GM23338 (cell line): ENCODE measurements around the gene MAD2L2. TPM values are rescaled to one million over a fixed set of nuclear protein-coding genes. Genes with fewer than 3 reads are reported as not detected.

Source experiments
- ATAC-seq: fragments of 200-7000 bp; cut with Tn5 transposase; 3 replicates; pipeline ENCODE4 v1.9.1; 2020
- DNase-seq: peaks from one replicate; pipeline ENCODE4 v3.0.0-alpha.2; 2015; ENCODE audit warnings: low spot score
- H2AFZ ChIP-seq: fragments of 200-600 bp; sonication (generic); 2 replicates; pipeline ENCODE4 v1.8.0; 2016; ENCODE audit warnings: antibody characterized with exemption, mild to moderate bottlenecking, moderate library complexity
- H3F3A ChIP-seq: fragments of 200-600 bp; sonication (generic); replicated peaks from 2 replicates; pipeline ENCODE4 v1.8.0; 2017; ENCODE audit warnings: antibody characterized with exemption, mixed run types, low read depth
- H3K27ac ChIP-seq: fragments of 200-600 bp; sonication (generic); 2 replicates; pipeline ENCODE4 v1.6.1; 2016; ENCODE audit warnings: low read depth
- H3K27me3 ChIP-seq: fragments of 200-600 bp; sonication (generic); 2 replicates; pipeline ENCODE4 v1.8.0; 2016; ENCODE audit warnings: mild to moderate bottlenecking, mixed run types, moderate library complexity; ENCODE audit not compliant: insufficient read depth
- H3K36me3 ChIP-seq: fragments of 200-600 bp; sonication (generic); 2 replicates; pipeline ENCODE4 v1.8.0; 2016; ENCODE audit warnings: mild to moderate bottlenecking; ENCODE audit not compliant: insufficient read depth
- H3K4me1 ChIP-seq: fragments of 200-600 bp; sonication (generic); 2 replicates; pipeline ENCODE4 v1.8.0; 2016; ENCODE audit warnings: mild to moderate bottlenecking, moderate library complexity; ENCODE audit not compliant: insufficient read depth
- H3K4me2 ChIP-seq: fragments of 200-600 bp; sonication (generic); 2 replicates; pipeline ENCODE4 v1.7.1; 2017; ENCODE audit warnings: mixed run types
- H3K4me3 ChIP-seq: fragments of 200-600 bp; sonication (generic); 2 replicates; pipeline ENCODE4 v1.6.1; 2016; ENCODE audit warnings: mixed run types
- H3K79me2 ChIP-seq: fragments of 200-600 bp; sonication (generic); replicated peaks from 2 replicates; pipeline ENCODE4 v1.8.0; 2017; ENCODE audit warnings: mild to moderate bottlenecking; ENCODE audit not compliant: insufficient read depth
- H3K9me2 ChIP-seq: fragments of 200-600 bp; sonication (generic); 2 replicates; pipeline ENCODE4 v1.8.0; 2017; ENCODE audit not compliant: insufficient read depth
- H4K20me1 ChIP-seq: fragments of 200-600 bp; sonication (generic); replicated peaks from 2 replicates; pipeline ENCODE4 v1.8.0; 2017; ENCODE audit warnings: mild to moderate bottlenecking; ENCODE audit not compliant: insufficient read depth
- H3K27ac Mint-ChIP-seq: 2 replicates; pipeline ENCODE4 v1.8.0; 2020; ENCODE audit warnings: inconsistent platforms, mild to moderate bottlenecking, moderate library complexity, mixed read lengths
- H3K27me3 Mint-ChIP-seq: 3 replicates; pipeline ENCODE4 v1.8.0; 2022; ENCODE audit warnings: low read depth, mild to moderate bottlenecking, moderate library complexity, mixed read lengths, inconsistent platforms; ENCODE audit not compliant: insufficient read depth, poor library complexity
- H3K36me3 Mint-ChIP-seq: 3 replicates; pipeline ENCODE4 v1.8.0; 2021; ENCODE audit warnings: low read depth, mild to moderate bottlenecking, inconsistent platforms, moderate library complexity, mixed read lengths
- H3K4me1 Mint-ChIP-seq: 3 replicates; pipeline ENCODE4 v1.8.0; 2020; ENCODE audit warnings: mild to moderate bottlenecking, inconsistent platforms, mixed read lengths
- H3K4me3 Mint-ChIP-seq: 3 replicates; pipeline ENCODE4 v1.8.0; 2021; ENCODE audit warnings: moderate library complexity, mild to moderate bottlenecking, inconsistent platforms, mixed read lengths
- H3K9me3 Mint-ChIP-seq: 3 replicates; pipeline ENCODE4 v1.8.0; 2020; ENCODE audit warnings: moderate library complexity, mild to moderate bottlenecking, inconsistent platforms, mixed read lengths
- CREB1 ChIP-seq: fragments of 250-450 bp; sonication (Bioruptor Pico); IDR thresholded peaks from 2 replicates; pipeline ENCODE4 v1.5.0; 2020; ENCODE audit warnings: low read depth, mild to moderate bottlenecking, moderate library complexity
- EZH2 ChIP-seq: fragments of 200-600 bp; sonication (generic); IDR thresholded peaks from one replicate; pipeline ENCODE4 v1.8.0; 2017; ENCODE audit warnings: antibody characterized with exemption, mild to moderate bottlenecking, low read depth; ENCODE audit not compliant: unreplicated experiment
- EZH2phosphoT487 ChIP-seq: fragments of 200-600 bp; sonication (generic); IDR thresholded peaks from one replicate; pipeline ENCODE4 v1.8.1; 2018; ENCODE audit warnings: antibody characterized with exemption; ENCODE audit not compliant: unreplicated experiment
- POLR2AphosphoS5 ChIP-seq: IDR thresholded peaks from 2 replicates; pipeline ENCODE4 v1.6.1; 2016; ENCODE audit warnings: antibody characterized with exemption, low read depth
- REST ChIP-seq: IDR thresholded peaks from one replicate; pipeline ENCODE4 v1.6.1; 2018; ENCODE audit warnings: antibody characterized with exemption; ENCODE audit not compliant: unreplicated experiment
- ZNF114 ChIP-seq: fragments of 250-450 bp; sonication (Bioruptor Pico); IDR thresholded peaks from 2 replicates; pipeline ENCODE4 v1.5.0; 2020; ENCODE audit warnings: mild to moderate bottlenecking, moderate library complexity
- ZNF331 ChIP-seq: fragments of 250-450 bp; sonication (Bioruptor Pico); IDR thresholded peaks from 2 replicates; pipeline ENCODE4 v1.5.0; 2020; ENCODE audit warnings: low read depth, mild to moderate bottlenecking, moderate library complexity
- polyA plus RNA-seq: library from polyadenylated mRNA; unstranded; fragments of >200 nt; fragmentation: Nextera tagmentation; extraction: Ambion mirVana; gene quantifications from 2 replicates; pipeline ENCODE4 v1.2.1, GENCODE V29; 2016
- total RNA-seq: library from RNA; depleted of rRNA; stranded (reverse); fragments of >200 nt; shearing (Covaris generic); gene quantifications from 2 replicates; pipeline ENCODE4 v1.2.3, GENCODE V29; 2014
- TF ChIP-seq, protein P1 (sequence below): IDR thresholded peaks from 2 replicates; pipeline ENCODE4 v1.6.1; 2016; ENCODE audit warnings: antibody characterized with exemption
- TF ChIP-seq, protein P2 (sequence below): fragments of 250-450 bp; sonication (Bioruptor Pico); IDR thresholded peaks from 2 replicates; pipeline ENCODE4 v1.5.0; 2020; ENCODE audit warnings: mild to moderate bottlenecking, moderate library complexity

Gene MAD2L2
- total and polyA plus RNA-seq, 2 experiments from 2014 or later = 498 to 552 TPM

DNA sequence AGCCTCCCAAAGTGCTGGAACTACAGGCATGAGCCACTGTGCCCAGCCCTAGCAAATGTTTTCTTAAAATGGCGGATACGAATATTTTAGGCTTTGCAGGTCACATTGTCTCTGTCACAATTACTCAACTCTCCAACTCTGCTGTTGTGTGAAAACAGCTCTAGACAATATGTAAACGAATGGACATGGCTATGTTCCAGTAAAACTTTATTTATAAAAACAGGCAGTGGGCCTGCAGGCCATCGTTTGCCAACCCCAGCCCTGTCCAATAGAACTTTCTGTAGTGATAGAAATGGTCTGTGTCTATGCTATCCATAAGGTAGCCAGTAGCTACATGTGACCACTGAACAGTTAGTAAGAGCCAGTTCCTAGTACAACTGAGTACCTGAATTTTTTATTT is 21.2 kb downstream of the MAD2L2 start:
- no peaks in the 10 kb centered on the region for H3K9me3 Mint-ChIP-seq
- H3K4me1 Mint-ChIP-seq = peaks cover 9% of the 10 kb centered on the region; the same call in 2 of the 3 replicates
- Histone ChIP-seq H3K4me2 (no peak overlapping the region), H3K4me1 (peaks cover 8% of the 10 kb centered on the region), H3K27ac (no peak overlapping the region), H4K20me1 (peaks cover 8% of the 10 kb centered on the region), H3K4me3 (no peak overlapping the region), H3K79me2 (no peaks in the 10 kb centered on the region), H3F3A (peaks cover 22% of the 10 kb centered on the region), H3K9me2 (no peaks in the 10 kb centered on the region), H3K36me3 (peaks cover 19% of the 10 kb centered on the region; the same call in 1 of the 2 replicates), H2AFZ (no peak overlapping the region), H3K27me3 (no peaks in the 10 kb centered on the region)
- TF ChIP-seq ZNF114 (CRISPR knock-in tag) (no peak), EZH2phosphoT487 (no peak), EZH2 (no peak), REST (no peak), POLR2AphosphoS5 (no peak), ZNF331 (no peak), CREB1 (CRISPR knock-in tag) (no peak)
- TF ChIP-seq, protein P1, sequence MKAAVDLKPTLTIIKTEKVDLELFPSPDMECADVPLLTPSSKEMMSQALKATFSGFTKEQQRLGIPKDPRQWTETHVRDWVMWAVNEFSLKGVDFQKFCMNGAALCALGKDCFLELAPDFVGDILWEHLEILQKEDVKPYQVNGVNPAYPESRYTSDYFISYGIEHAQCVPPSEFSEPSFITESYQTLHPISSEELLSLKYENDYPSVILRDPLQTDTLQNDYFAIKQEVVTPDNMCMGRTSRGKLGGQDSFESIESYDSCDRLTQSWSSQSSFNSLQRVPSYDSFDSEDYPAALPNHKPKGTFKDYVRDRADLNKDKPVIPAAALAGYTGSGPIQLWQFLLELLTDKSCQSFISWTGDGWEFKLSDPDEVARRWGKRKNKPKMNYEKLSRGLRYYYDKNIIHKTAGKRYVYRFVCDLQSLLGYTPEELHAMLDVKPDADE = no peak
- TF ChIP-seq, protein P2, sequence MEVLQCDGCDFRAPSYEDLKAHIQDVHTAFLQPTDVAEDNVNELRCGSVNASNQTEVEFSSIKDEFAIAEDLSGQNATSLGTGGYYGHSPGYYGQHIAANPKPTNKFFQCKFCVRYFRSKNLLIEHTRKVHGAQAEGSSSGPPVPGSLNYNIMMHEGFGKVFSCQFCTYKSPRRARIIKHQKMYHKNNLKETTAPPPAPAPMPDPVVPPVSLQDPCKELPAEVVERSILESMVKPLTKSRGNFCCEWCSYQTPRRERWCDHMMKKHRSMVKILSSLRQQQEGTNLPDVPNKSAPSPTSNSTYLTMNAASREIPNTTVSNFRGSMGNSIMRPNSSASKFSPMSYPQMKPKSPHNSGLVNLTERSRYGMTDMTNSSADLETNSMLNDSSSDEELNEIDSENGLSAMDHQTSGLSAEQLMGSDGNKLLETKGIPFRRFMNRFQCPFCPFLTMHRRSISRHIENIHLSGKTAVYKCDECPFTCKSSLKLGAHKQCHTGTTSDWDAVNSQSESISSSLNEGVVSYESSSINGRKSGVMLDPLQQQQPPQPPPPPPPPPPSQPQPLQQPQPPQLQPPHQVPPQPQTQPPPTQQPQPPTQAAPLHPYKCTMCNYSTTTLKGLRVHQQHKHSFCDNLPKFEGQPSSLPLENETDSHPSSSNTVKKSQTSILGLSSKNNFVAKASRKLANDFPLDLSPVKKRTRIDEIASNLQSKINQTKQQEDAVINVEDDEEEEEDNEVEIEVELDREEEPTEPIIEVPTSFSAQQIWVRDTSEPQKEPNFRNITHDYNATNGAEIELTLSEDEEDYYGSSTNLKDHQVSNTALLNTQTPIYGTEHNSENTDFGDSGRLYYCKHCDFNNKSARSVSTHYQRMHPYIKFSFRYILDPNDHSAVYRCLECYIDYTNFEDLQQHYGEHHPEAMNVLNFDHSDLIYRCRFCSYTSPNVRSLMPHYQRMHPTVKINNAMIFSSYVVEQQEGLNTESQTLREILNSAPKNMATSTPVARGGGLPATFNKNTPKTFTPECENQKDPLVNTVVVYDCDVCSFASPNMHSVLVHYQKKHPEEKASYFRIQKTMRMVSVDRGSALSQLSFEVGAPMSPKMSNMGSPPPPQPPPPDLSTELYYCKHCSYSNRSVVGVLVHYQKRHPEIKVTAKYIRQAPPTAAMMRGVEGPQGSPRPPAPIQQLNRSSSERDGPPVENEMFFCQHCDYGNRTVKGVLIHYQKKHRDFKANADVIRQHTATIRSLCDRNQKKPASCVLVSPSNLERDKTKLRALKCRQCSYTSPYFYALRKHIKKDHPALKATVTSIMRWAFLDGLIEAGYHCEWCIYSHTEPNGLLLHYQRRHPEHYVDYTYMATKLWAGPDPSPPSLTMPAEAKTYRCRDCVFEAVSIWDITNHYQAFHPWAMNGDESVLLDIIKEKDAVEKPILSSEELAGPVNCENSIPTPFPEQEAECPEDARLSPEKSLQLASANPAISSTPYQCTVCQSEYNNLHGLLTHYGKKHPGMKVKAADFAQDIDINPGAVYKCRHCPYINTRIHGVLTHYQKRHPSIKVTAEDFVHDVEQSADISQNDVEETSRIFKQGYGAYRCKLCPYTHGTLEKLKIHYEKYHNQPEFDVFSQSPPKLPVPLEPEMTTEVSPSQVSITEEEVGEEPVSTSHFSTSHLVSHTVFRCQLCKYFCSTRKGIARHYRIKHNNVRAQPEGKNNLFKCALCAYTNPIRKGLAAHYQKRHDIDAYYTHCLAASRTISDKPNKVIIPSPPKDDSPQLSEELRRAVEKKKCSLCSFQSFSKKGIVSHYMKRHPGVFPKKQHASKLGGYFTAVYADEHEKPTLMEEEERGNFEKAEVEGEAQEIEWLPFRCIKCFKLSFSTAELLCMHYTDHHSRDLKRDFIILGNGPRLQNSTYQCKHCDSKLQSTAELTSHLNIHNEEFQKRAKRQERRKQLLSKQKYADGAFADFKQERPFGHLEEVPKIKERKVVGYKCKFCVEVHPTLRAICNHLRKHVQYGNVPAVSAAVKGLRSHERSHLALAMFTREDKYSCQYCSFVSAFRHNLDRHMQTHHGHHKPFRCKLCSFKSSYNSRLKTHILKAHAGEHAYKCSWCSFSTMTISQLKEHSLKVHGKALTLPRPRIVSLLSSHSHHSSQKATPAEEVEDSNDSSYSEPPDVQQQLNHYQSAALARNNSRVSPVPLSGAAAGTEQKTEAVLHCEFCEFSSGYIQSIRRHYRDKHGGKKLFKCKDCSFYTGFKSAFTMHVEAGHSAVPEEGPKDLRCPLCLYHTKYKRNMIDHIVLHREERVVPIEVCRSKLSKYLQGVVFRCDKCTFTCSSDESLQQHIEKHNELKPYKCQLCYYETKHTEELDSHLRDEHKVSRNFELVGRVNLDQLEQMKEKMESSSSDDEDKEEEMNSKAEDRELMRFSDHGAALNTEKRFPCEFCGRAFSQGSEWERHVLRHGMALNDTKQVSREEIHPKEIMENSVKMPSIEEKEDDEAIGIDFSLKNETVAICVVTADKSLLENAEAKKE = no peak
- H3K27me3 Mint-ChIP-seq = peaks cover 15% of the 10 kb centered on the region
- no peak overlapping the region for H3K4me3 Mint-ChIP-seq
- no peak overlapping the region for H3K27ac Mint-ChIP-seq
- H3K36me3 Mint-ChIP-seq = peaks cover 31% of the 10 kb centered on the region; the same call in 2 of the 3 replicates
- ATAC-seq (no peak), DNase-seq (no peak)
